SK-N-SH treated with all-trans-retinoic acid at 6 μM for 48 hours (cell line): ENCODE results near the gene GBP4.

ENCODE experiments used
- ARNTL ChIP-seq: fragments of 450-650 bp; formaldehyde crosslinking; IDR thresholded peaks from 2 replicates; pipeline ENCODE4 v1.5.0; 2020; ENCODE audit warnings: low read depth, mild to moderate bottlenecking, moderate library complexity, borderline replicate concordance
- GLIS3 ChIP-seq: fragments of 250-450 bp; sonication (Bioruptor Pico); IDR thresholded peaks from 2 replicates; pipeline ENCODE4 v1.5.0; 2020; ENCODE audit warnings: mild to moderate bottlenecking, moderate library complexity
- ISL1 ChIP-seq: fragments of 250-450 bp; sonication (Bioruptor Pico); IDR thresholded peaks from 2 replicates; pipeline ENCODE4 v2.1.2; 2022; ENCODE audit warnings: mild to moderate bottlenecking, moderate library complexity
- ZFP3 ChIP-seq: fragments of 250-450 bp; sonication (Bioruptor Pico); IDR thresholded peaks from 2 replicates; pipeline ENCODE4 v1.5.0; 2020; ENCODE audit warnings: mild to moderate bottlenecking, moderate library complexity
- ZFP30 ChIP-seq: fragments of 450-650 bp; formaldehyde crosslinking; IDR thresholded peaks from 2 replicates; pipeline ENCODE4 v1.5.0; 2022; ENCODE audit warnings: mild to moderate bottlenecking, moderate library complexity
- ZNF70 ChIP-seq: fragments of 450-650 bp; formaldehyde crosslinking; IDR thresholded peaks from 2 replicates; pipeline ENCODE4 v1.5.0; 2020; ENCODE audit warnings: mild to moderate bottlenecking, moderate library complexity
- TF ChIP-seq, protein P1 (sequence below): fragments of 250-450 bp; sonication (Bioruptor Pico); IDR thresholded peaks from 2 replicates; pipeline ENCODE4 v1.8.0; 2020; ENCODE audit warnings: mild to moderate bottlenecking, moderate library complexity, borderline replicate concordance
- TF ChIP-seq, protein P2 (sequence below): fragments of 250-450 bp; sonication (Bioruptor Pico); IDR thresholded peaks from 2 replicates; pipeline ENCODE4 v1.5.1; 2021; ENCODE audit warnings: mild to moderate bottlenecking, moderate library complexity
- TF ChIP-seq, protein P3 (sequence below): fragments of 250-450 bp; sonication (Bioruptor Pico); IDR thresholded peaks from 2 replicates; pipeline ENCODE4 v1.5.1; 2020; ENCODE audit warnings: low read depth, mild to moderate bottlenecking, moderate library complexity

GRCh38 chr1:89179343-89179742 lies 19.4 kb downstream of the GBP4 start:
- TF ChIP-seq, protein P1, sequence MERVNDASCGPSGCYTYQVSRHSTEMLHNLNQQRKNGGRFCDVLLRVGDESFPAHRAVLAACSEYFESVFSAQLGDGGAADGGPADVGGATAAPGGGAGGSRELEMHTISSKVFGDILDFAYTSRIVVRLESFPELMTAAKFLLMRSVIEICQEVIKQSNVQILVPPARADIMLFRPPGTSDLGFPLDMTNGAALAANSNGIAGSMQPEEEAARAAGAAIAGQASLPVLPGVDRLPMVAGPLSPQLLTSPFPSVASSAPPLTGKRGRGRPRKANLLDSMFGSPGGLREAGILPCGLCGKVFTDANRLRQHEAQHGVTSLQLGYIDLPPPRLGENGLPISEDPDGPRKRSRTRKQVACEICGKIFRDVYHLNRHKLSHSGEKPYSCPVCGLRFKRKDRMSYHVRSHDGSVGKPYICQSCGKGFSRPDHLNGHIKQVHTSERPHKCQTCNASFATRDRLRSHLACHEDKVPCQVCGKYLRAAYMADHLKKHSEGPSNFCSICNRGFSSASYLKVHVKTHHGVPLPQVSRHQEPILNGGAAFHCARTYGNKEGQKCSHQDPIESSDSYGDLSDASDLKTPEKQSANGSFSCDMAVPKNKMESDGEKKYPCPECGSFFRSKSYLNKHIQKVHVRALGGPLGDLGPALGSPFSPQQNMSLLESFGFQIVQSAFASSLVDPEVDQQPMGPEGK (CRISPR knock-in tag), result no peak
- TF ChIP-seq ZFP3 (no peak), ZNF70 (CRISPR knock-in tag) (no peak), GLIS3 (CRISPR knock-in tag) (no peak), ISL1 (CRISPR knock-in tag) (no peak), ARNTL (no peak), ZFP30 (no peak)
- TF ChIP-seq, protein P2, sequence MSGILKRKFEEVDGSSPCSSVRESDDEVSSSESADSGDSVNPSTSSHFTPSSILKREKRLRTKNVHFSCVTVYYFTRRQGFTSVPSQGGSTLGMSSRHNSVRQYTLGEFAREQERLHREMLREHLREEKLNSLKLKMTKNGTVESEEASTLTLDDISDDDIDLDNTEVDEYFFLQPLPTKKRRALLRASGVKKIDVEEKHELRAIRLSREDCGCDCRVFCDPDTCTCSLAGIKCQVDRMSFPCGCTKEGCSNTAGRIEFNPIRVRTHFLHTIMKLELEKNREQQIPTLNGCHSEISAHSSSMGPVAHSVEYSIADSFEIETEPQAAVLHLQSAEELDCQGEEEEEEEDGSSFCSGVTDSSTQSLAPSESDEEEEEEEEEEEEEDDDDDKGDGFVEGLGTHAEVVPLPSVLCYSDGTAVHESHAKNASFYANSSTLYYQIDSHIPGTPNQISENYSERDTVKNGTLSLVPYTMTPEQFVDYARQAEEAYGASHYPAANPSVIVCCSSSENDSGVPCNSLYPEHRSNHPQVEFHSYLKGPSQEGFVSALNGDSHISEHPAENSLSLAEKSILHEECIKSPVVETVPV (CRISPR knock-in tag), result no peak
- TF ChIP-seq, protein P3, sequence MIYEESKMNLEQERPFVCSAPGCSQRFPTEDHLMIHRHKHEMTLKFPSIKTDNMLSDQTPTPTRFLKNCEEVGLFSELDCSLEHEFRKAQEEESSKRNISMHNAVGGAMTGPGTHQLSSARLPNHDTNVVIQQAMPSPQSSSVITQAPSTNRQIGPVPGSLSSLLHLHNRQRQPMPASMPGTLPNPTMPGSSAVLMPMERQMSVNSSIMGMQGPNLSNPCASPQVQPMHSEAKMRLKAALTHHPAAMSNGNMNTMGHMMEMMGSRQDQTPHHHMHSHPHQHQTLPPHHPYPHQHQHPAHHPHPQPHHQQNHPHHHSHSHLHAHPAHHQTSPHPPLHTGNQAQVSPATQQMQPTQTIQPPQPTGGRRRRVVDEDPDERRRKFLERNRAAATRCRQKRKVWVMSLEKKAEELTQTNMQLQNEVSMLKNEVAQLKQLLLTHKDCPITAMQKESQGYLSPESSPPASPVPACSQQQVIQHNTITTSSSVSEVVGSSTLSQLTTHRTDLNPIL, result no peak
